Measurements from ENCODE around the gene RGP1.

DNA sequence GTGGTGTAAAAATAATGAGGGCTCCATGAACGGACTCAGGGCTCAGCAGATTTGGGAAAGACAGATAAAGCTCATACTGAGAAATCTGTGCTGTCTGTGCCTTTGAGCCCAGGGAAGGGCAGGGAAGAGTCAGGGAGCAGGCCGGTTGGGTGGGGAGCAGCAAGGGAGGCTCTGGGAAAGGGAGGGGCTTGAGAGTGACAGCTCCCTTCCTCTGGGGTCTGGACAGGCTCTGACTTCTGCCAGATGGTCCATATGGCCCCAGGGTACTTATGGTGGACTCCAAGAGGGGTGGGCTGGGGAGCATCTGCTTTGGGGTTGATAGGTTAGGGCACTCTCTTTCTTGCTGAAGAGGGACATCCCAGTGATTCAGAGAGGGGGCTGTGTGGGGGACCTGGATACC lies 44.4 kb downstream of the RGP1 start:
- TF ChIP-seq, protein P1, sequence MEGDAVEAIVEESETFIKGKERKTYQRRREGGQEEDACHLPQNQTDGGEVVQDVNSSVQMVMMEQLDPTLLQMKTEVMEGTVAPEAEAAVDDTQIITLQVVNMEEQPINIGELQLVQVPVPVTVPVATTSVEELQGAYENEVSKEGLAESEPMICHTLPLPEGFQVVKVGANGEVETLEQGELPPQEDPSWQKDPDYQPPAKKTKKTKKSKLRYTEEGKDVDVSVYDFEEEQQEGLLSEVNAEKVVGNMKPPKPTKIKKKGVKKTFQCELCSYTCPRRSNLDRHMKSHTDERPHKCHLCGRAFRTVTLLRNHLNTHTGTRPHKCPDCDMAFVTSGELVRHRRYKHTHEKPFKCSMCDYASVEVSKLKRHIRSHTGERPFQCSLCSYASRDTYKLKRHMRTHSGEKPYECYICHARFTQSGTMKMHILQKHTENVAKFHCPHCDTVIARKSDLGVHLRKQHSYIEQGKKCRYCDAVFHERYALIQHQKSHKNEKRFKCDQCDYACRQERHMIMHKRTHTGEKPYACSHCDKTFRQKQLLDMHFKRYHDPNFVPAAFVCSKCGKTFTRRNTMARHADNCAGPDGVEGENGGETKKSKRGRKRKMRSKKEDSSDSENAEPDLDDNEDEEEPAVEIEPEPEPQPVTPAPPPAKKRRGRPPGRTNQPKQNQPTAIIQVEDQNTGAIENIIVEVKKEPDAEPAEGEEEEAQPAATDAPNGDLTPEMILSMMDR (conservative IDR thresholded peaks at IDR 0.05): no peak
- no peak for TF ChIP-seq EZH2 (IDR thresholded peaks at IDR 0.05; ENCODE audit: low read depth)
